Activated gamma-delta T cell (primary cell): ENCODE data around the gene INSL4.

Experiments
- DNase-seq: peaks from one replicate; lab custom pipeline; 2025; lab: John Stamatoyannopoulos, UW
- total RNA-seq, 2 donors: gene quantifications; one replicate each; lab custom pipeline; 2026; lab: John Stamatoyannopoulos, UW

The INSL4 gene
- 0 reads per million in 2 donors for total RNA-seq

GRCh38 chr9:5231212-5231611 lies at the start of gene INSL4:
TSS of gene INSL4 (plus strand) at chr9:5231419. CDS start at chr9:5231524, 105 bp downstream.
- DNase-seq: no peak

GRCh38 chr9:5184776-5185175 lies 46.4 kb upstream of the INSL4 start:
- DNase-seq: no peak

- DNase-seq: no peak
Measured at GRCh38 chr9:5185220-5185840, 45.9 kb upstream of the INSL4 start, which contains the start of gene INSL6. TSS of gene INSL6 (minus strand) at chr9:5185639. CDS start at chr9:5185602, 37 bp downstream.

GRCh38 chr9:5186416-5187169 lies 44.6 kb upstream of the INSL4 start:
- no peak for DNase-seq

- no peak for DNase-seq
Measured at GRCh38 chr9:5188060-5188984, 42.9 kb upstream of the INSL4 start.

GRCh38 chr9:5191985-5192384 lies 39.2 kb upstream of the INSL4 start:
- no peak for DNase-seq

- no peak for DNase-seq
Measured at GRCh38 chr9:5193345-5193744, 37.9 kb upstream of the INSL4 start.

- no peak for DNase-seq
Measured at GRCh38 chr9:5195463-5195862, 35.8 kb upstream of the INSL4 start.

GRCh38 chr9:5205071-5205470 lies 26.1 kb upstream of the INSL4 start:
- no peak for DNase-seq

- no peak for DNase-seq
Measured at GRCh38 chr9:5230554-5230953, 665 bp upstream of the INSL4 start.

- no peak for DNase-seq
Measured at GRCh38 chr9:5263351-5264218, 32.4 kb downstream of the INSL4 start.

GRCh38 chr9:5264219-5264595 lies 33.0 kb downstream of the INSL4 start:
- no peak for DNase-seq

- DNase-seq: no peak
Measured at GRCh38 chr9:5265939-5266338, 34.7 kb downstream of the INSL4 start.

- no peak for DNase-seq
Measured at GRCh38 chr9:5269249-5269715, 38.1 kb downstream of the INSL4 start.

- no peak for DNase-seq
Measured at GRCh38 chr9:5274770-5275169, 43.6 kb downstream of the INSL4 start.

- DNase-seq: no peak
Measured at GRCh38 chr9:5278486-5278885, 47.3 kb downstream of the INSL4 start.
